GM18873 (cell line): Measurements from ENCODE around the gene ADGRG4.

Experiments used
- ATAC-seq: cut with Tn5 transposase; IDR thresholded peaks from one replicate; pipeline ENCODE4 v1.9.1; 2021; ENCODE audit warnings: mild to moderate bottlenecking, moderate library complexity, moderate number of reproducible peaks; ENCODE audit not compliant: unreplicated experiment, low FRiP score

Gene ADGRG4

DNA sequence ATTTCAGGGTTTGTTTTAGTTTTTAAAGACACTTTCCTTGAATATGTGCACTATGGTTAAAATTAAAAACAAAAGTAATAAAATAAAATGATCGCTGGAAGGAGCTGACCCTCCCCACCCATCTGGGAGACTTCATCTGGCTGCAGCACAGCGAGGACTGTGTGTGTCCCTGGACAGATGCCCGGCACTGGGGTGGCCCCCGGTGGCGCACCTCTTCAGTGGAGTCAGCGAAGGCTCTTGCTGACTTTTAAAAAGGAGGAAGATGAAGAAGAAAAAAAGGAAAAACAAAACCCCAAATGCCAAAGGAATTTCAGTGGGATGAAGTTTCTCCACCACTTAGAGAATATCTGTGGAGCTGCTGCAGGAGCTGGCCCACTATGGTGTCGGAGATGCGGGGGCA is 5.4 kb upstream of the ADGRG4 start:
- no peak for ATAC-seq

DNA sequence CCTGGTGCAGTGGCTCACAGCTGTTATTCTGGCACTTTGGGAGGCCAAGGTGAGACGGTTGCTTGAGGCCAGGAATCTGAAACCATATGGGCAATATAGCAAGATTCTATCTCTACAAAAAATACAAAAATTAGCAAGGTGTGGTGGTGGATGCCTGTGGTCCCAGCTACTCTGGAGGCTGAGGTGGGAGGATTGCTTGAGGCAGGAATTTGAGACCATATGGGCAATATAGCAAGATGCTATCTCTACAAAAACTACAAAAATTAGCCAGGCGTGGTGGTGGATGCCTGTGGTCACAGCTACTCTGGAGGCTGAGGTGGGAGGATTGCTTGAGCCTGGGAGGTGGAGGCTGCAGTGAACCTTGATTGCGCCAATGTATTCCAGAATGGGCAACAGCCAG is 2.3 kb downstream of the ADGRG4 start:
- no peak for ATAC-seq

DNA sequence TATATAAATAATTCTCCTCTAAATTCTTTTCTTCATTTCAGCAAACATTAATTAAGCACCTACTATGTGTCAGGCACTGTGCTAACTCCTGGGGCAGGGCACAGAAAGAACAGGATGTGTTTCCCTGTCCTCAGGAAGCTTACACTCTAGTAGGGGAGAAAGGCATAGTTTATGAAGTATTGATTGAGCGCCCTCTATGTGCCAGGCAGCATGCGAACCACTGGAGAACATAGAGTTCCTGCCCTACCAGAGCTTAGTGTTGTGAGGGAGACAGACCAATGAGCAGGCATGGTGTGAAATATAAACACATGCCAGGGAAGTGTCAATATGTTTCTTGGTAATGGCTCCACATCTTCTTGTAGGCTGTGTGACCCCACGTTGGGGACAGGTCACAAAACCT is 3.7 kb downstream of the ADGRG4 start:
- ATAC-seq, result no peak

DNA sequence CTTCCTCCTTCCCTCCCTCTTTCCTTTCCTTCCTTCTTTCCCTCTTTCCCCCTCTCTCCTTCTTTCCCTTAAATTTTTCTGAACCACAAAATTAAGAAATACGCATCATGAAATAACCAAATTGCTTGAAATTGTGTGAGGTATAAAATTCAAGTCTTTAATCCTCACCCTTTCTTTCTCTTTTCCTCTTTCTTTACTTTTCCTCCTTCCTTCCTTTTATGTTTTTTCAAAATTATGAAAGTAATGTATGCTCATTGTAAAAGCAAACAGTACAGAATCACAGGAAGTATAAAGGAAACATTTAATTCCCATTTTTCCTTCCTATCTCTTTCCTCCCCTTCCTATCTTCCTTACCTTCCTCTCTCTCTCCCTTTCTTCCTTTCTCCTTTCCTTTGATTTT is 5.4 kb downstream of the ADGRG4 start:
- no peak for ATAC-seq

DNA sequence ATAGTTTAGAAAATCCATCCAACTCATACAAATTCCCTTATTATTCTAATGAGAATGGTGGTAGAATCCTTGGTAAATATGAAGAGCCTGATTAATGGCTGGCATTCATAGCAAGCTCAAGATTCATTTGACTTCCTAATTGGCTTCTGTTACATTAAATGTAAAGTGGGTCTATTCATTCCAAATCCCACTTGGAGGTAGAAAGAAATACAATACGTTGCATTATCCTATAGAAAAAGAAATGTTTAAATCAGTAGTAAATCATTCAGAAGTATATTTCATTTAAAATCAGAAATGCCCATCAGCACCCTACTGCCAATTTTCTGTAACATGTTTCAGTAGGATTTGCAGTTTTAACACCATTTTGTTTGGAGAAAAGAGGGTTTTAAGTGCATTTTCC is 6.7 kb downstream of the ADGRG4 start:
- ATAC-seq, result no peak

DNA sequence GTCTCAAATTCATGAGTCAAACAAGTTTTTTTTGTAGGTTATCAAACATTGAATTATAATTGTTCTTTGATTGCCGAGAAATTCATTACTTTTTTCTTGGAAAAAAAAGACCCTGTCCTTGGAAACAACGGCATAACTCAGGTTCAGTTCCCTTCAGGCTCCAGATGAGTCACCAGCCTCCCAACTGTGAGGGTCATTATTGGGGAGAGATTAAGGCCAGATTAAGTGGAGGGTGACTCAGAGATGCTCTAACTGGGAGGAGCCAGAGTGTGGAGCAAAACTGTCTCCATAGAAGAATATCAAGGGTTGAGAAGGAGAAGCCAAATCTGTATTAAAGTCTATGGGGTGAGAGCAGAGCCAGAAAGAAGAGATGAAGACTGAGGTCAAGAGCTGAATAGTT is 9.6 kb downstream of the ADGRG4 start:
- ATAC-seq, result no peak

DNA sequence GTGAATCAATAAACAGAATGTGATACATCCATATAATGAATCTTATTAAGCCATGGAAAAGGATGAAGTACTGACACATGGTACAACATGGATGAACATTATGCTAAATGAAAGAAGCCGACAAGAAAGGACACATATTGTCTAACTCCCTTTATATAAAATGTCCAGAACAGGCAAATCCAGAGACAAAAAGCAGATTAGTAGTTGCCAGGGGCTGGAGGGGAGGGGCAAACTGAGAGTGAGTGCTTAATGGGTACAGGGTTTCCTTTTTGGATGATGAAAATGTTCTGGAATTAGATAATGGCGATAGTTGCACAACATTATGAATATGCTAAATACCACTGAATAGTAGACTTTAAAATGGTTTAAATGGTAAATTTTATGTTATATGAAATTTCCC is 17.4 kb downstream of the ADGRG4 start:
- no peak for ATAC-seq

DNA sequence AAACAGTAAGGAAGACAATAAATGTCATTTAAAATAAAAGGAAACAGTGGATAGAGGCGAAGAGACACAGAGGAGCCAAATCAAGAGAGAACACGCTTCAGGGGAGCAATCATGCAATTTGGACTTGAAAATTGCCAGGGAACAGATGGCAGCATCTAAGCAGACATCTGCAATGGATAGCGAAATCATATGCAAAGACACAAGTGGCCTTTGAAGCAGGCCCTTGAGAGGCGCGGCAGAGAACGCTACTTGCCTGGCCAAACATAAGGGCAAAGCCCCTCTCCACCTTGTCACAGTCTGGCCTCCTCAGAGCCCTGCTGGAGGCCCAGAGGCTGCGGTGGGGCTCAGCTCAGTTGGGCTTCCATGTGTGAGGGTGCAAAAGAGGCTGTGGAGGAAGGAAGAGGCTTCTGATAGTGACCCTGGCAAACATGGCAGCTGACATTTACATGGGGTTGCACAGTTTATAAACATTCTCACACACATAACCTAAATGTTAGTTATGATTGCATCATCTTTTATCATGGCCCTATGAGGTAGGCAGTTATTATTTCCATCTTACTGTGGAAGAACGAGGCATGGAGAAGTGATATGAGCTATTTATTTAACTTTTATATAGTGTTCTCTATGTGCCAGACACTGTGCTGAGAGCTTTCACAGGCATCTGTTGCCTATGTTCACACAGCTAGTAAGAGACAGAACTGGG is 18.3 kb downstream of the ADGRG4 start:
- no peak for ATAC-seq

DNA sequence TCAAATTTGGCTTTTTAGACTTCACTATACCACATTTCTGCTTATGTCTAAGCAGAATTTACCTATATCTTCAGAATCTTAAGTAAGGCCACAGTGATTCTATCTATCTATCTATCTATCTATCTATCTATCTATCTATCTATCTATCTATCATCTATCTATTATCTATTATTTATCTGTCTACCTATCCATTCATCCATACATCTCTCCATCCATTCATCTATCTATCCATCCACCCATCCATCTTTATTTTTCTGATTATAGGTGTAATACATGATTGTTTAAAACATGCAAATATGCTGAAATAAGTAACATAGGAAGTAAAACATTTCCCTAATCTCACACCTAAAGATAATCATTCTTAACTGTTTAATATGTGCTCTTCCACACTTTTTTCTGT is 18.8 kb downstream of the ADGRG4 start:
- ATAC-seq, result no peak

DNA sequence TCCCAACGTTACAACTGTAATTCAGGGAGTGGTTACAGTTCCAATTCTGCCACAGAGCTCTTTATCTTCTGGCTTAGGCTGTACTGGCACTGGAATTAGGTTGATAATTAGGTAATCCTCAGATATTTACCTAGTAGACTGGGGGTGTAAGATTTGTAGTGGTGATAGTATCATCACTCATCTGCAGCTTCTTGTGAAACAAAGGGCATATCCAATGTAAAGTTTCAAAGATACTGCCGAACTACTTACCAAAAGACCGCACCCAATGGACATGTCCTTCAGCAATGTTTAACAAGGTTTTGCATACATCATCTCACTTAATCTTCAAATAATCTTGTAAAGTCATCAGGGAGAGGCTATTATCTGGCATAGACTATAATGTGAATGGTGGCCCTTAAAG is 20.8 kb downstream of the ADGRG4 start:
- ATAC-seq, result no peak

DNA sequence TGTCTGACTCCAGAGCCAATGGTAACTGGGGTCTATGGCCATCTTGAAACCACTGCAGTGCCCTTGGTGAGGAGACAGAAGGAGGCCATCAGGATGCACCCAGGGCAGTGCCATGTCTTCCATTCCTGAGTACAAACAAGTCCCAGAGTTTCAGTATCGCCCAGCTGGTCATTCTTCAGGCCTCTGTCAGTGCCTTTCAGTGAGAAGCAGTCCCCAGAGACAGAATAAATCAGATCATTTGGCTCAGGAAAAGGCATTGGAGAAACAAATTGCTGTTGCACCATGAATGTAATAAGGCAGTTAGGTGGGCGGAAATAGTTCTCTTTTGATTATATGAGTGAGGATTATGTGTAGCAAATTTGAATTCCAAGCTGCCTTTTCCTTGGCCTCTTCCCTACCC is 21.3 kb downstream of the ADGRG4 start:
- no peak for ATAC-seq

DNA sequence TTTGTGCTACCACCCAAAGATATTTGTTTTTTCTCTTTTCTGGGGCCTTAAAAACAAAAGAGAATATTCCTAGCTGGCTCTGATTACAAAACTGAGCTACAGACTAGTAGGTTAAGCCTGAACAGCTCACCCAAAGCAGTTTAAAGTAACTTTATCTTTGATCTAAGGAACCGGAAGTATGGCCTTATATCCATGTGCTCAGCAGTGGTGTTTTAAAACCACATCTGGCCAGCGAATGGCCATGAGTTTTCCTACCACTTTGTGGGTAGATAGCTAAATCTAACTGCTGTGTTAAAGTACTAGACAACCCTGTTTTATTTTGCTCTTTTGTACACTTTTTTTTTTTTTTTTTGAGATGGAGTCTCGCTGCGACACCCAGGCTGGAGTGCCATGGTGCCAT is 24.6 kb downstream of the ADGRG4 start:
- ATAC-seq, result no peak

DNA sequence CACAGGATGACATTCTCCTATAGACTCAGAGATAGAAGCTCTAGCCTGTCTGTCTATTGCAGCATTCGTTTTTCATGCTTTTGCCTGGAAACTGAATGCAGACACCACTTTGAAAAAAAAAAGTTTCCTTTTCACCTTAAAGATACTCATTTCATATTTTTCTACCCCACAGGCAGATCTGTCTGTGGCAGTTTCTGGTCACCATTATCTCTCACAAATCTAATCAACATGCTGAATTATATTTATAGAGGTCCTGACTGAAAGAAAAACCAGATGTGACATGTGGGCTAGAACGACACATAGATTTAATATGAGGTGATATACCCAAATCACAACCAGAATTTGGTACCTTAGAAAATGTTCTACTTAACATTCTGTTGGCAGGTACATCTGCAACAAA is 28.2 kb downstream of the ADGRG4 start:
- ATAC-seq, result no peak

DNA sequence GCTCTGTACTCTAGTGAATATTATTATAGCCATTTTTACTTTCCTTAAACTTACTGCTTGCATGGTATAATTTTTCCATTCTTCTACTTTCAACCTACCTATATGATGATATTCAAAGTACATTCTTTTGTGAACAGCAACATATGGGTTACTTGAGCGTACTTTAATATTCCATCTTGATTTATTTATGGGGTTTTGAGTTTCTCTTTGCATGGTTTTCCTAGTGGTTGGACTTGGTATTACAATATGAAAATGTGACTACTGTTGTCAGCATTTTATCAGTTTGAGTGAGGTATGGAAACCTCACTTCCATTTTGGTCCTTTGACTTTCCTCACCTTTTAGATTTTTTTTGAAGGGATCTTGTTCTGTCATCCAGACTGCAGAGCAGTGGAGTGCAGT is 35.9 kb downstream of the ADGRG4 start:
- ATAC-seq, result no peak

DNA sequence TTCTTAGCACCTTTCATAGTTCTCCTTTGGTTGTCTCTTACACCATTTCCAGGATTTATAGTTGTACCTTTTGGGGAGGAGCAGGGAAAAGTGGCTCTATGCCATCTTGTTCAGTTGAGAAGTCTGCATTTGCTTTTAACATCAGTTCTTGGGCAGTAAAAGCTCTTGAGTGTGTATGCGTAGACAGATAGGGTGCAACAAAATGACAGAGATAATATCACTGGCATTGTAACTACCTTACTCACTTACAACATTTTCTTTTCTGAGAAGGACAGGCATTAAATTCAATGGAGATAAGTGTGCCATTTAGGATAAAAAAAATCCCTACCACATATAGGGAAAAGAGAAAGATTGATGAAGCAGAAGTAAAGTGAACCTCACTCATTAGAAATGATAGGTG is 38.9 kb downstream of the ADGRG4 start:
- no peak for ATAC-seq

DNA sequence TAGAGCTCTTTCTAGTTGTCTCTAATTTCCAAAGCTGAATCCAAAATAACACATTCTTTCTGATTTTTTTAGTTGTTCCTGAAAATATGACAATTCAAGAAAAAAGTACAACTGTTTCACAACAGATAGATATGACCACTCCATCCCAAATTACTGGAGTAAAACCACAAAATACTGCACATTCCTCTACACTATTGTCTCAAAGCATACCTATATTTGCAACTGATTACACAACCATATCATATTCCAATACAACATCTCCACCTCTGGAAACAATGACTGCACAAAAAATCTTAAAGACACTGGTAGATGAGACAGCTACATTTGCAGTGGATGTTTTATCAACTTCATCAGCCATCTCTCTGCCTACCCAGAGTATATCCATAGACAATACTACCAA is 43.6 kb downstream of the ADGRG4 start:
- ATAC-seq, result no peak

DNA sequence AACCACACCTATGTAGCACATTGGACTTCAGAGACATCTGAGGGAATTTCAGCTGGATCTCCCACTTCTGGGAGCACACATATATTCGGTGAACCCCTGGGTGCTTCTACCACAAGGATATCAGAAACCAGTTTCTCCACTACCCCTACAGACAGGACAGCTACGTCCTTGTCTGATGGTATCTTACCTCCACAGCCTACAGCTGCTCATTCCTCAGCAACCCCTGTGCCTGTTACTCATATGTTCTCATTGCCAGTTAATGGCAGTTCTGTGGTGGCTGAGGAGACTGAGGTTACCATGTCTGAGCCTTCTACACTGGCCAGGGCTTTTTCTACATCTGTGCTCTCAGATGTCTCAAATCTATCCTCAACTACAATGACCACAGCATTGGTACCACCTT is 45.7 kb downstream of the ADGRG4 start:
- no peak for ATAC-seq

DNA sequence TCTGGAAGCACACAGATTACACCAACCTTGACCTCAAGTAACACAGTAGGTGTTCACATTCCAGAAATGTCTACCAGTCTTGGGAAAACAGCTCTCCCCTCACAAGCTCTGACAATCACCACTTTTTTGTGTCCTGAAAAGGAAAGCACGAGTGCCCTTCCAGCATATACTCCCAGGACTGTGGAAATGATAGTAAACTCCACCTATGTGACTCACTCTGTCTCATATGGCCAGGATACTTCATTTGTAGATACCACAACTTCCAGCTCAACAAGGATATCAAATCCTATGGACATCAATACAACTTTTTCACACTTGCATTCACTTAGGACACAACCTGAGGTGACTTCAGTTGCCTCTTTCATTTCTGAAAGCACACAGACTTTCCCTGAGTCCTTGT is 46.9 kb downstream of the ADGRG4 start:
- no peak for ATAC-seq

DNA sequence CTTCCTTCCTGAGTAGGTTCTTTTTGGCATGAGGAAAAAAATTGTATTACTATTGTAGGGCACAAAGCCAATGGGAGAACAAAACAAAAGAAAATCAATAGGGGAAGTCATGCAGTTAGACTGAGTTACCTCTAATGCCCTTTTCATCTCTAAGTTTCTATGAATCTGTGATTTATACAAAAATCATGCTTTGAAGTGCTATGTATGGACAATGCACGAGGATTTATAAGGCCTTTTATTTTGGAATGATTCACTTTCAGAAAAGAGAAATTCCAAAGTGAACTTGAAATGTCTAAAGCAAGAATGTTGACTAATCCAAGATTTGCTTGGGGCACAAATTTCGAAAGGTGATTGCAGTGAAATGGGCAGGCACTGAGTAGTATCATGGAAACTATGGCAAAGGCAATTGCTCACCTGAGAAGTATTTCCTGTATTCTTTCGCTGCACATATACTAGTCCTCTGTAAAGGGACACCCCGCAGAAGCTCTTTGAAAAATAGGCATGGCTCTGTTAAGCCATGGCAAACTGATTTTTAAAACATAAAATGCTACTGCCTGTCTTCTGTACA is 52.8 kb downstream of the ADGRG4 start:
- no peak for ATAC-seq

DNA sequence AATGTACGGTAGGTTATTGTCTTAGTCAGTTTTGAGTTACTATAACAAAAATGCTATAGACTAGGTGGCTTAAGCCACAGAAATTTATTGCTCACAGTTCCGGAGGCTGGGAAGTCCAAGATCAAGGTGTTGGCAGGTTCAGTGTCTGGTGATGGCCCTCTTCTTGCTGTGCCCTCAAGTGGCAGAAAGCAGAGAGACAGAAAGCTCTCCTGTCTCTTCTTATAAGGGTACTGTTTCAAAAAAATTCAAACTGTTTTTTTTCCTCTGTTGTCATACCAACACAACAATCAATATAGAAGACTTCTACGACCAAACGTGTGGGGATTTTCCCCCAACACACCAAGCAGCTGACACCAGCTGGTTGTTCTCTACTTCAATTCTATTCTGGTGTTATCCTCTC is 53.4 kb downstream of the ADGRG4 start:
- ATAC-seq, result no peak

DNA sequence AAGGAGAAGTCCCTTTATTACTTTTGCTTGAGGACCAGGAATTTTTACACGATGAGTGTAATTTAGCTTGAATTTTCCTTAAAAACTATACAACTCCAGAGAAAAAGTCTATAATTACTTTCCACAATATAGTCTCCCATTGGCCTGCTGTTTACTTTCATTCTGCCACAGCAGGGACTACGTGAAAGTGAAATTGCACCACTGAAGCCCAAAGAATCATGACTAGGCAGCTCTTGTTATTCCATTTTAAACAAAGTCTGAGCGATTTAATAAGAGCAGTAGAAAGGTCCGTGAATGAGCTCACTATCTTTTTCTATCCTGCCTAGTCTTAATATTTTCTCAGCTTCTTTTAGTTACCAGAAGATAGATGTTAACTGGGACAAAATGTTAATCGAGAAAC is 68.6 kb downstream of the ADGRG4 start:
- ATAC-seq, result no peak

DNA sequence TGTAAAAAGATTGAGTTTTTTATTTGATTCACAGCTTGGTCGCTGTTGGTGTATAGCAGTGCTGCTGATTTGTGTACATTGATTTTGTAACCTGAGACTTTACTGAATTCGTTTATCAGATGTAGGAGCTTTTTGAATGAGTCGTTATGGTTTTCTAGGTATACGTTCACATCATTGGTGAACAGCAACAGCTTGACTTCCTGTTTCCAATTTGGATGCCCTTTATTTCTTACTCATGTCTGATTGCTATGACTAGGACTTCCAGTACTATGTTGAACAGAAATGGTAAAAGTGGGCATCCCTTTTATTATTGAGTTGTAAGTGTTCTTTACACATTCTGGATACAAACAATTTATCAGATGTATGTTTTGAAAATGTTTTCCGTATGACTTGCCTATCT is 76.0 kb downstream of the ADGRG4 start:
- no peak for ATAC-seq
